C4-2B (cell line): ENCODE data around the gene SRRM3.
"Not testable (repeated sequence)": the region's sequence is repeated elsewhere in the genome, so short reads cannot be mapped to it uniquely, and the experiment has no call there.

Experiments used
- H3K27ac ChIP-seq: fragments of 450-650 bp; 2 replicates; pipeline ENCODE4 v1.5.1; 2017
- CTCF ChIP-seq: fragments of 450-650 bp; conservative IDR thresholded peaks from 2 replicates; pipeline ENCODE4 v1.5.1; 2017; ENCODE audit warnings: mild to moderate bottlenecking
- ZFX ChIP-seq: fragments of 450-650 bp; IDR thresholded peaks from 2 replicates; pipeline ENCODE4 v1.6.1; 2017

SRRM3 gene

GRCh38 chr7:76333511-76334101 is 131.9 kb downstream of the SRRM3 start:
- TF ChIP-seq CTCF, result no peak
- TF ChIP-seq ZFX, result no peak
- no peak overlapping the region for H3K27ac ChIP-seq

DNA sequence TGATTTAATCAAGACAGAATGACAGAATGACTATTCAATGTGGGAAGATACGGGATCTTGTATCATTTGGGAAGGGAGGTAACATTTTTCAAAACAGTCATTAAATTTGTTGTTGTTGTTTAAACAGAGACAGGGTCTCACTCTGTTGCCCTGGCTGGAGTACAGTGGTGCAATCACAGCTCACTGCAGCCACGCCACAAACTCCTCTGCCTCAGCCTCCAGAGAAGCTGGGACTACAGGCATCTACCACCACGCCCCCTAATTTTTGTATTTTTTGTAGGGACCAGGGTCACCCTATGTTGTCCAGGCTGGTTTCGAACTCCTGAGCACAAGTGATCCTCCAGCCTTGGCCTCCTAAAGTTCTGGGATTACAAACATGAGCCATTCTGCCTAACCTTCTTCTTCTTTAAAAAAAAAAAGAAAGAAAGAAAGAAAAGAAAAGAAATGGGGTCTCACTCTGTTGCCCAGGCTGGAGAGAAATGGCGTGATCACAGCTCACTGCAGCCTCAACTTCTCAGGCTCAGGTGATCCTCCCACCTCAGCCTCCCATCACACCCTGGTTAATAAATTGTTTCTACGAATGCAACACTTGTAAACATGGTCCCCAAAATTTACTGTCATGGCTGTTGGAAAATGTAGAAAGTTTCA is 132.7 kb downstream of the SRRM3 start:
- no peak overlapping the region for H3K27ac ChIP-seq
- TF ChIP-seq CTCF, result no peak
- no peak for TF ChIP-seq ZFX

DNA sequence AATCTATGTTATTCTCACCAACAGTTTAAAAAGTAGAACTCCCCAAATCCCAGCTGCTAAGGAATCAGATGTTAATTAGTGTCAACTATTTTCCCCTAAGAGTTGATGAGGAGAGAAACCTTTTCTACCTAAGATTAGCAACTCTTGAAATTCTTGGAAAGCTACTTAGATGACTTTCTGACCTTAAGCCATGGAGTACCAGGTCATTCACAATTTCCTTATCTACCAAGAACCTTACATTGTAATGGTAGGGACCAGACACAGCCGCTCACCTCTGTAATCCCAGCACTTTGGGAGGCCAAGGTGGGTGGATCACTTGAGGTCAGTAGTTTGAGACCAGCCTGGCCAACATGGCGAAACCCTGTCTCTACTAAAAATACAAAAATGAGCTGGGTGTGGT is 133.7 kb downstream of the SRRM3 start:
- H3K27ac ChIP-seq, result not testable (repeated sequence)

DNA sequence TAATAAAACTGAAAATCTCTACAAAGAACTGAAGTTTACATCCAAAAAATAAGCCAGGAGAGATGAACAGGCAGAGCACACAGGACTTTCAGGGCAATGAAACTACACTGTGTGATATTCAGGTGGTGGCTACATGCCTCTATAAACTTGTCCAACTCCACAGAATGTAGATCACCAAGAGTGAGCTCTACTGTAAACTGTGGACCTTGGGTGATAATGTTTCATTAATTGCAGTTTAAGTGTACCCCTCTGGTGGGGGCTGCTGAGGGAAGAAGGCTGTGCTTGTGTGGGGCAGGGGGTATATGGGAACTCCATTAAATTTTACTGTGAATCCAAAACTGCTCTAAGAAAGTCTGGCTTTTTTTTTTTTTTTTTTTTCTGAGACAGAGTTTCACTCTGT is 134.4 kb downstream of the SRRM3 start:
- no peak overlapping the region for H3K27ac ChIP-seq
- TF ChIP-seq ZFX (no peak), CTCF (no peak)
